Prostate gland (tissue), 2 donors: ENCODE measurements around the gene C2orf15. TPM values are rescaled to one million over a fixed set of nuclear protein-coding genes. Genes with fewer than 3 reads are reported as not detected.

ENCODE experiments used
- DNase-seq: peaks from one replicate; pipeline ENCODE4 v3.0.0-alpha.2; 2019; ENCODE audit warnings: low spot score
- H3K27ac ChIP-seq, 2 donors: fragments of 200-600 bp; sonication (generic); 2 replicates each; pipeline ENCODE4 v1.5.1; 2017 to 2019
- H3K27me3 ChIP-seq: fragments of 200-600 bp; sonication (generic); replicated peaks from 2 replicates; pipeline ENCODE4 v1.5.1; 2019; ENCODE audit not compliant: insufficient read depth
- H3K36me3 ChIP-seq, 2 donors: fragments of 200-600 bp; sonication (generic); 1 replicate in 1 of 2; 2 replicates in 1 of 2; pipeline versions ENCODE4 v1.5.1 to v1.8.1; 2017 to 2019
- H3K4me1 ChIP-seq: fragments of 200-600 bp; sonication (generic); replicated peaks from 2 replicates; pipeline ENCODE4 v1.5.1; 2019
- H3K4me3 ChIP-seq, 2 donors: fragments of 200-600 bp; sonication (generic); 2 replicates each; pipeline ENCODE4 v1.5.1; 2017 to 2019
- H3K9me3 ChIP-seq: fragments of 200-600 bp; sonication (generic); 2 replicates; pipeline ENCODE4 v1.5.1; 2017
- POLR2A ChIP-seq: fragments of 450-650 bp; IDR thresholded peaks from one replicate; pipeline ENCODE4 v1.6.1; 2016; ENCODE audit warnings: antibody characterized with exemption, mild to moderate bottlenecking
- POLR2AphosphoS5 ChIP-seq: sonication (generic); formaldehyde crosslinking; IDR thresholded peaks from one replicate; pipeline ENCODE4 v1.6.1; 2017; ENCODE audit warnings: antibody characterized with exemption
- WGBS: methylation state at CpG from one replicate; pipeline ENCODE4 v1.1.5; 2018; 5-methylcytosine and 5-hydroxymethylcytosine counted together
- intact Hi-C: fragments of 100-400 bp; cut with DNase I; formaldehyde crosslinking; loops from one replicate; pipeline ENCODE4 v1.14.2; 2022
- total RNA-seq, 2 donors: library from RNA; depleted of rRNA; stranded (reverse); fragments of >200 nt; gene quantifications; one replicate each; pipeline ENCODE4 v1.1.0, GENCODE V29; 2016
- TF ChIP-seq, protein P1 (sequence below), 4 experiments: fragments of 200-600 bp in 2 of 4; fragments of 450-650 bp in 2 of 4; sonication (generic) in 2 of 4; IDR thresholded peaks; 1 replicate in 3 of 4; 2 replicates in 1 of 4; pipeline ENCODE4 v1.5.1; 2016 to 2019; ENCODE audit warnings: antibody characterized with exemption in 4 of 4, mild to moderate bottlenecking in 2 of 4, moderate library complexity in 2 of 4

C2orf15 gene
- total RNA-seq, 2 donors from 2014 or later = 4.5 TPM; not detected in 1

DNA sequence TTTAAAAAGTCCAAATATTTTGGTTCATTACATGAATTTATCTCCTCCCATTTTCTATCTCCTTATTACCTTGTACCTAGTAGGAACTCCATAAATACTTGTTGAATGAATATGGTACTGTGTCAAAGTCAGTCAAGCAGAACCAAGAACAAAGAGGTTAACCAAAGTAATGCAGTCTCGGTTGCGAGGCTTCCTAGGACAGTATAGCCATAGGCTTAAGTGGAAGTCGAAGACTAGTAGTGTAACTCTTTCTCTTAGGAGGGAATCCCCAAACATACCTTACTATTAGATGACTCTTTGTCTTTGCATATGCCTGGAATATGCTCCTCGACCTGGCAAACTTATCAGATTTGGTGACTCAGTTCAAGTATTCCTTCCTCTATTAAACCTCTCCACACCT lies 18.1 kb downstream of the C2orf15 start:
- TF ChIP-seq POLR2AphosphoS5 = no peak
- TF ChIP-seq, protein P1, sequence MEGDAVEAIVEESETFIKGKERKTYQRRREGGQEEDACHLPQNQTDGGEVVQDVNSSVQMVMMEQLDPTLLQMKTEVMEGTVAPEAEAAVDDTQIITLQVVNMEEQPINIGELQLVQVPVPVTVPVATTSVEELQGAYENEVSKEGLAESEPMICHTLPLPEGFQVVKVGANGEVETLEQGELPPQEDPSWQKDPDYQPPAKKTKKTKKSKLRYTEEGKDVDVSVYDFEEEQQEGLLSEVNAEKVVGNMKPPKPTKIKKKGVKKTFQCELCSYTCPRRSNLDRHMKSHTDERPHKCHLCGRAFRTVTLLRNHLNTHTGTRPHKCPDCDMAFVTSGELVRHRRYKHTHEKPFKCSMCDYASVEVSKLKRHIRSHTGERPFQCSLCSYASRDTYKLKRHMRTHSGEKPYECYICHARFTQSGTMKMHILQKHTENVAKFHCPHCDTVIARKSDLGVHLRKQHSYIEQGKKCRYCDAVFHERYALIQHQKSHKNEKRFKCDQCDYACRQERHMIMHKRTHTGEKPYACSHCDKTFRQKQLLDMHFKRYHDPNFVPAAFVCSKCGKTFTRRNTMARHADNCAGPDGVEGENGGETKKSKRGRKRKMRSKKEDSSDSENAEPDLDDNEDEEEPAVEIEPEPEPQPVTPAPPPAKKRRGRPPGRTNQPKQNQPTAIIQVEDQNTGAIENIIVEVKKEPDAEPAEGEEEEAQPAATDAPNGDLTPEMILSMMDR (IDR thresholded peaks at IDR 0.05) = no peak
- TF ChIP-seq POLR2A = no peak
- Histone ChIP-seq H3K36me3 (peaks cover 0 to 7% of the 10 kb centered on the region in 2 donors), H3K4me1 (peaks cover 8% of the 10 kb centered on the region), H3K27me3 (no peaks in the 10 kb centered on the region), H3K9me3 (no peaks in the 10 kb centered on the region), H3K4me3 (no peak overlapping the region), H3K27ac (no peak overlapping the region)
- 77% methylated on average over 4 of the region's 4 CpGs for WGBS
- intact Hi-C loops = no loop called here
- no peak for DNase-seq

DNA sequence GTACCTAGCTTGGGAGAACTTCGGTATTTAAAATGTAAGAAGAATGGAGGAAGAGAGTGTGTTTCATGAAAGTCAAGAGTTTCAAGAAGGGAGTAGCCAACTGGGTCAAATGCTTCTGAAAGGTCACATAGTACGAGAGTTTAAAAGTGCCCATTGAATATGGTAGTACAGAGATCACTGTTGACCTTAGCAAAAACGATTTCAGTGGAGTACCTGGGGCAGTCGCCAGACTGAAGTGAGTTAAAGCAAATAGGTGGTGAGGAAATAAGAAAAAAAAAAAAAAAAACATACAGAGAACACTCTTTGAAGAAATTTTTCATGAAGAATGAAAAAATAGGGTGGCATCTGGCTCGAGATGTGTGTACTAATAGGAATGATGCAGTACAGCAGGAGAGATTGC lies 24.7 kb downstream of the C2orf15 start:
- Histone ChIP-seq H3K36me3 (peaks cover 4 to 7% of the 10 kb centered on the region in 2 donors), H3K27ac (no peak overlapping the region), H3K4me3 (no peak overlapping the region), H3K9me3 (no peaks in the 10 kb centered on the region), H3K27me3 (no peaks in the 10 kb centered on the region), H3K4me1 (no peaks in the 10 kb centered on the region)
- no peak for DNase-seq
- TF ChIP-seq POLR2A (no peak), POLR2AphosphoS5 (no peak)
- TF ChIP-seq, protein P1 (IDR thresholded peaks at IDR 0.05) = no peak
- intact Hi-C loops = no loop called here
- WGBS = 88% methylated on average over 5 of the region's 5 CpGs

DNA sequence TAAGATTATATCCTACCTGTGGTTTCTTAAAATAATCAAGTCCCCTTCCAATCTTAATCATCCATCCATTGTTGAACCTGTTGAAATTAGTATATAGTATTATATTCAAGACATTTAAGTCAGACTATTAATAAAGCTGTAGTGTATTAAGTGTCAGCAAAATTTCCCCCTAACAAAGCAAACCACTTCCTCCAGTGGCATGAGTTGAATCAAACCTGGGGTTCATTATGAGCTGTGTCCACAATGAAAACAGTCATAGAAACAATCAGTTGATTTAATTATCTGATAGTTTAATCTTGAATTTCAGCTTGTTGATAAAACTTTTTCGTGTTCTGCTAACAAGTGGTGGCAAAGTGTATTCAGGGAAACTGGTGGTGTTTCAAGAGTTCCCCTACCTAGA lies 28.0 kb downstream of the C2orf15 start:
- no peaks in the 10 kb centered on the region for H3K9me3 ChIP-seq
- TF ChIP-seq, protein P1 (IDR thresholded peaks at IDR 0.05) = no peak
- TF ChIP-seq POLR2AphosphoS5 (no peak), POLR2A (no peak)
- 55% methylated on average over 1 of the region's 1 CpG for WGBS
- no peaks in the 10 kb centered on the region for H3K4me1 ChIP-seq
- H3K36me3 ChIP-seq = peaks cover 0 to 4% of the 10 kb centered on the region in 2 donors
- no peak for DNase-seq
- H3K27me3 ChIP-seq = no peaks in the 10 kb centered on the region
- intact Hi-C loops = no loop called here
- no peak overlapping the region for H3K4me3 ChIP-seq
- no peak overlapping the region for H3K27ac ChIP-seq

DNA sequence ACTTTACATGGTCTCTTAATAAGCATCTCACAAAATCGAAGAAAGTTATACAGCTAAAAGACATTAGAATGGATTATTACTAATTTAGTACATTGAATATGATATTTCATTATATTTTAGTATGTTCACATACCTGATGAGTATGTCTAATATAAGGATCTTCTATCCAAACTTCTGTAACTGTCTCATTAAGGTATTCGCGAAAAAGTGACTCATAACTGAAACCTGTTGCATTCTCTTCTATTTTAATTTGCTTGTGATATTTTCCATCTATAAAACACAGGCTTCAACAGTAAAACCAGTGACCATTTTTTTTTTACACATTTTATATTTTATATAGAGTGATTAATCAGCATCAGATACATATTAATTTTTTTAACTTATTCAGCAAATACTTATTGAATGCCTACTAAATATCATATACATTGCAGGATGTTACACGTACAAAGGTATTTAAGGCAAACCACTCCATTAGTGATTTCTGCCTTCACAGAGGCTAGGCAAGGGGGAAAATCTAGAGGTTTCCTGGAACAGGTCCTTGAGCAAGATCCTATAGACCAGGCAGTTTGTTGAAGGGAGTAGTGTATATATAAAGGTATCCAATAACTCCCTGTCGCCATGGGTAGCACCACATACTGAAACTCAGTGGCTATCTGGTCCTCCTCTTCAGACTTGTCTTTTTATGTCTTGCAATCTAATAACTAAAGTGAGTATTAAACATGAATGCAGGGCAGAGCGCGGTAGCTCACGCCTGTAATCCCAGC lies 30.1 kb downstream of the C2orf15 start:
- Histone ChIP-seq H3K27ac (no peak overlapping the region), H3K36me3 (peaks cover 0 to 4% of the 10 kb centered on the region in 2 donors), H3K27me3 (no peaks in the 10 kb centered on the region), H3K4me1 (no peaks in the 10 kb centered on the region), H3K4me3 (no peak overlapping the region), H3K9me3 (no peaks in the 10 kb centered on the region)
- intact Hi-C loops = no loop called here
- no peak for DNase-seq
- TF ChIP-seq, protein P1 (IDR thresholded peaks at IDR 0.05) = no peak
- TF ChIP-seq POLR2A (no peak), POLR2AphosphoS5 (no peak)
- WGBS = 96% methylated on average over 8 of the region's 8 CpGs
